GM18907 (cell line): ENCODE data around the gene SCRN1.

ENCODE experiments used
- ATAC-seq: cut with Tn5 transposase; IDR thresholded peaks from one replicate; pipeline ENCODE4 v1.9.1; 2021; ENCODE audit warnings: mild to moderate bottlenecking, moderate library complexity; ENCODE audit not compliant: unreplicated experiment

The SCRN1 gene

DNA sequence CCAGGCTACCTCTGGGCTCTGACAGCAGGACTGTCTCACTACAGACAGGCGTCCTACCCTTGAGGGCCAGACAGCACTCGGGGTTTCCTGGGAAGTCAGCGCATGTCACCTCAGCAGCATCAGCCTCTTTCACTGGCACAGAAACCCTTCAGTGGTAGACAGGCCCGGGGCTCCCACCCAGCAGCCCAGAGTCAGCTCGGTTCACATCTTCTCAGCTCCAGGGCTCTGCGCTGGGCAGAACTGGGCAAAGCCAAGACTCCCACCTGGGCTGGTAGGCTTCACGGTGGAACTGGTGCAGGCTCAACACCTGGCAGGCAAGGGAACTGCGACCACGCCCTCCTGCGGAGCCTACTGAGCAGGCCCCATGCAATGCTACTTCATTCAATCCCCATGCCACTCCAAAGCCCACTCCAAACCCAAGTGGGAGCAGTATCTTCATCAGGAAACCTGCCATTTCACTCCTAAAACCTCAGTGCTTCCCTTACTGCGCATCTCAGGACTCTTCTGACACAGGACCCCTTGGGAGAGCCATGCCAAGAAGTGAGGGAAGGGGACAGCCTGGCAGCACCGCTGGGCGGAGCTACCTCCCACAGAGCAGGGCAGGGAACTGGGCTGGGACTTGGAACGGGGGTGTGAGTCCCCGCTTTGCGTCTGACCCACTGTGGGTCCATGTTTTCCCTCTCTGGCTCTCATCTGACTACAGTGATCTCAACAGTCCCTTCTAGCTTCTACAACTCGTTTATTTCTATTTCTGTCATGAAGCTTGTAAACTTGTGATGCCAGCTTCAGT, 60.4 kb downstream of the SCRN1 start:
- ATAC-seq, result no peak

DNA sequence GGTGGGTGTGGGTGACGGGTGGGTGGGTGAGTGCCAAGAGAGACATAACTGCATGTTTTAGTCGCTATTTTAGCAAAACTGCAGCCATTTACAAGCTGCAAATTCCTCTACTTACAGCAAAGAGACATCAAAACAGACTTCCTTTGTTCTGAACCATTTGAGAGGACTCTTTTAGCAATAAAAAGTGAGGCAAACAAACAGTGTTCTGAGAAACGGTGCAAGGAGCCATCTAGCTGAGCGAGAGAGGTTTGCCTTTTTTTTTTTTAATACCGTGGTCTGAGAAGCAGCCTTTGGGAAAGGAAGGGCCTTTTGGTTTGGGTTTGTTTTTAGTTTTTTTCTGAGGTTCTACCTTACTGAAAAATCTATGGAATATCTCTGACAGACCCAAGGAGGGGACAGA, 62.9 kb downstream of the SCRN1 start:
- no peak for ATAC-seq

GRCh38 chr7:29926216-29926615, 63.4 kb downstream of the SCRN1 start:
- ATAC-seq, result no peak

DNA sequence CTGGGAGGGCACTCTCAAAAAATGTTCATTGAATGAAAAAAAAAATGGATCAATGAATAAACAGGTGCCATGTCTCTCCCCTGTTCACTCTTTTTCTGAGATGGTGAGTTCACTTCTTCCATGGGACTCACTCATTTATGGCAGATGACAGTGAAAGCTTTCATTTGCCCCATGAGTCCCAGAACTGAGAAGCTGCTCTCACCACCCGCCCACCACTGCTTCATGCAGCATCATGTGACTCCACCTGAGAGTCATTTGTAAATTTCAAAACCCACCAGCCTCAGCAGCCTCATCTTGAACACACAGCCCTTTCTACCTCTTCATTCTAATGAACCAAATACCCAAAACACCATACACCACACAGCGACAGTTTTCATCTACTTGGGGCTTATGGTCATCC, 64.9 kb downstream of the SCRN1 start:
- ATAC-seq, result no peak

- ATAC-seq, result no peak
These were observed 65.6 kb downstream of the SCRN1 start for GRCh38 chr7:29924006-29924405.

GRCh38 chr7:29922921-29923700, 66.5 kb downstream of the SCRN1 start:
- no peak for ATAC-seq

GRCh38 chr7:29921404-29922010, 68.1 kb downstream of the SCRN1 start:
- ATAC-seq, result peak; percentile 87

- ATAC-seq, result no peak
These were observed 69.1 kb downstream of the SCRN1 start for GRCh38 chr7:29920491-29920890.

- no peak for ATAC-seq
These were observed 69.8 kb downstream of the SCRN1 start for GRCh38 chr7:29919790-29920189.

GRCh38 chr7:29918850-29919249, 70.8 kb downstream of the SCRN1 start:
- no peak for ATAC-seq

- no peak for ATAC-seq
These were observed 72.0 kb downstream of the SCRN1 start for GRCh38 chr7:29917641-29918040.

DNA sequence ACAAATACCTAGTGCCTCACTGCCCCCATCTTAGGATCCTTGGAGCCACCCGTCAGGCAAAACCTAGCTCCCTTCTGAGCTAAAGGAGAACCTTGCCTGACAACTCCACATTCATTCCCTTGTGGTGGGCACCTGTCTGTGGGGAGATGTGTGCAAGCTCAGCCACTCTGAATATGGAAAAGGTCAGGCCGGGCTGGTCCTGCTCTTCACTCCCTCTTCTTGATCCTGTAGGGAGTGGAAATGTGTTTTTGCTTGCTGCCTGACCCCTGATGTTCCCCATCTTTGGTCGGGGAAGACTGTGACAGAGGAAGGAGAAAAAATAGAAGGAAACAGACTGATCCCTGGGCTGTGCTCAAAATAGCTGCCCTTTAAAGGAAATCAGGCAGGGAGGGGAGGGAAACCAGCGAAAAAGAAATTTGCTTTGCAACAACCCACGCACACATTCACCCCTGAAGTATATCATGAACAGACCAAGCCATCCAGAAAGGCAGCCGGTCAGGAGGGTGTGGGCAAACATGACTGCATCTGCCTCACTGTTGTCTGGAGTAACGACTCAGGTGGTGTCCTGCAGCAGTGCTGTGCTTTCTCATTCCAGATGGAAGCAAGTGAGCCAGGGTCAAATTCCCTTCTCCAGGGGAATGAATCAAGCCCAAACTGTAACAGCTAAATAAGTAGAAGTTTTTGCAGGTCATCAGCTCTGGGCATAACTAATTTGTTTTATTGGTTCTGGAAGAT, 74.0 kb downstream of the SCRN1 start:
- ATAC-seq, result no peak

GRCh38 chr7:29914180-29914579, 75.4 kb downstream of the SCRN1 start:
- no peak for ATAC-seq

DNA sequence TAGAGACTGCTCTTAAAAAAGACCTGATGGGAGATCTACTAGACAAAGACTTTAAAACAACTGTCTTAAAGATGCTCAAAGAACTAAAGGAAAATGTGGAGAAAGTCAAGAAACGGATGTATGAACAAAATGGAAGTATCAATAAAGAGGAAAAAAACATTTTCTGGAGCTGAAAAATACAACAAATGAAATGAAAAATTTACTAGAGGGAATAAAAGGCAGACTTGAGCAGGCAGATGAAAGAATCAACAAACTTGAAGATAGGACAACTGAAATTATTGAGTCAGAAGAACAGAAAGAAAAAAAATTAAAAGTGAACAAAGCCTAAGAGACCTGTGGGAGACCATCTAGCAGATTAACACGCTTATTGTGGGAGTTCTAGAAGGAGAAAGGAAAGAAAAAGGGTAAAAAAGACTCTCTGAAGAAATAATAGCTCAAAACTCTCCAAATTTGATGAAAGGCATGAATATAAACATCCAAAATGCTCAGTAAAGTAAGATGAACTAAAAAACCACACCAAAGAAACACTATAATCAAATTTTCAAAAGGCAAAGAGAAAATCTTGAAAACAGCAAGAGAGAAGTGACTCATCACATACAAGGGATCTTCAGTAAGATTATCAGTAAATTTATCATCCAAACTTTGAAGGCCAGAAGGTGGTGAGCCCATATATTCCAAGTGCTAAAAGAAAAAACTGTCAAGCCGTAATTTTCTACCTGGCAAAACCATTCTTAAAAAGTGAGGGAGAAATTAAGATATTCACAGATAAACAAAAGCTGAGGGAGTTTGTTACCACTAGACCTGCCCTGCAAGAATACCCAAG, 83.2 kb downstream of the SCRN1 start:
- no peak for ATAC-seq

- ATAC-seq, result no peak
These were observed 88.9 kb downstream of the SCRN1 start for GRCh38 chr7:29900745-29901144.

- no peak for ATAC-seq
These were observed 91.3 kb downstream of the SCRN1 start for GRCh38 chr7:29898301-29898700.

- ATAC-seq, result no peak
These were observed 92.8 kb downstream of the SCRN1 start for GRCh38 chr7:29896685-29897411.

GRCh38 chr7:29895559-29895958, 94.0 kb downstream of the SCRN1 start:
- no peak for ATAC-seq

DNA sequence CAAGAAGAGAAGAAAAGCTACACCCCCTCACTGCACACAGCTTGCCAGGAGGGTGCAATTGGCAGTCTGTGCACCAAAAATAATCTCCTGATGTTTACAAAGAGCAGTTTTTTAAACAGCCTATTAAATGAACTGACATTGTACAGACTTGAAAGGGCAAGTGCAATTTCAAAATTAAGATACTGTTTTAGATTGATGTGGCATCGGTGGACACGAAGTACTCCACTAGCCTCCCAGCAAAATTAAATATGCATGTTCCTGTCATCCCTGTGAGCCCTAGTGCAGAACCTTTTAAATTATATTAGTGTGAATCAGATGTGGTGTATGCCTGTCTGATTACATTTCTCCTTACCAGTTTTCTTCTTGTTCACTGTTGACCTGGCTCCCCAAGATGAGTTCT, 95.3 kb downstream of the SCRN1 start:
- no peak for ATAC-seq
